OCI-LY7 (cell line): ENCODE results near the gene ATXN1. TPM values are rescaled to one million over a fixed set of nuclear protein-coding genes. Genes with fewer than 3 reads are reported as not detected.

Experiments
- BruUV-seq: library from RNA; stranded (reverse); fragments of 400-500 nt; replicated peaks from 2 replicates; lab custom pipeline; 2021; lab: Mats Ljungman, UMichigan
- CTCF ChIA-PET: fragments of 300-600 bp; sonication (Branson Sonifier 250); formaldehyde crosslinking; loops from one replicate; lab custom pipeline; 2022; ENCODE audit warnings: antibody characterized with exemption; ENCODE audit not compliant: unreplicated experiment; lab: Charles Lee
- POLR2A ChIA-PET: fragments of 300-600 bp; sonication (Branson Sonifier 250); formaldehyde crosslinking; loops from one replicate; lab custom pipeline; 2022; ENCODE audit warnings: antibody characterized with exemption; lab: Charles Lee
- DNase-seq: peaks from one replicate; pipeline ENCODE4 v3.0.0-alpha.2; 2015; ENCODE audit warnings: low spot score
- H2AFZ ChIP-seq: fragments of 200-600 bp; sonication (generic), shearing (Covaris generic); 2 replicates; pipeline ENCODE4 v1.6.1; 2014; ENCODE audit warnings: mild to moderate bottlenecking, antibody characterized with exemption, low read length, moderate library complexity
- H3K27ac ChIP-seq: fragments of 200-600 bp; sonication (generic); 2 replicates; pipeline ENCODE4 v1.5.1; 2014; ENCODE audit warnings: mixed run types, low read depth, mild to moderate bottlenecking, moderate library complexity, low read length, inconsistent platforms; ENCODE audit not compliant: poor library complexity, severe bottlenecking
- H3K36me3 ChIP-seq: fragments of 200-600 bp; sonication (generic); 2 replicates; pipeline ENCODE4 v1.6.1; 2014; ENCODE audit warnings: mild to moderate bottlenecking, antibody characterized with exemption, low read length, moderate library complexity, mixed read lengths; ENCODE audit not compliant: insufficient read depth
- H3K4me1 ChIP-seq: fragments of 200-600 bp; sonication (generic); 2 replicates; pipeline ENCODE4 v1.5.1; 2014; ENCODE audit warnings: mild to moderate bottlenecking, low read length; ENCODE audit not compliant: insufficient read depth, poor library complexity, severe bottlenecking
- H3K4me2 ChIP-seq: fragments of 200-600 bp; sonication (generic); 2 replicates; pipeline ENCODE4 v1.6.1; 2014; ENCODE audit warnings: mild to moderate bottlenecking, low read length
- H3K4me3 ChIP-seq: fragments of 200-600 bp; sonication (generic); 2 replicates; pipeline ENCODE4 v1.5.1; 2014; ENCODE audit warnings: mild to moderate bottlenecking, low read depth, low read length; ENCODE audit not compliant: poor library complexity, severe bottlenecking
- H3K79me2 ChIP-seq: fragments of 200-600 bp; sonication (generic); 2 replicates; pipeline ENCODE4 v1.6.1; 2016; ENCODE audit warnings: low read depth, mild to moderate bottlenecking, low read length, moderate library complexity, mixed read lengths; ENCODE audit not compliant: insufficient read depth
- H3K9me2 ChIP-seq: fragments of 200-600 bp; sonication (generic); 2 replicates; pipeline ENCODE4 v1.6.1; 2016; ENCODE audit warnings: mild to moderate bottlenecking, low read length, mixed read lengths; ENCODE audit not compliant: insufficient read depth
- H3K9me3 ChIP-seq: fragments of 200-600 bp; sonication (generic); 2 replicates; pipeline ENCODE4 v1.6.1; 2014; ENCODE audit warnings: mild to moderate bottlenecking, mixed run types, low read length, mixed read lengths
- H4K20me1 ChIP-seq: fragments of 200-600 bp; sonication (generic); 2 replicates; pipeline ENCODE4 v1.6.1; 2014; ENCODE audit warnings: mild to moderate bottlenecking, antibody characterized with exemption, low read length, moderate library complexity, mixed read lengths; ENCODE audit not compliant: insufficient read depth
- EZH2phosphoT487 ChIP-seq: fragments of 200-600 bp; sonication (generic); IDR thresholded peaks from 2 replicates; pipeline ENCODE4 v1.6.1; 2018; ENCODE audit warnings: low read depth, borderline replicate concordance, mild to moderate bottlenecking, mixed run types, antibody characterized with exemption, low read length, moderate library complexity, mixed read lengths
- intact Hi-C: fragments of 100-400 bp; cut with micrococcal nuclease; formaldehyde crosslinking; loops from one replicate; pipeline ENCODE4 v1.10.0; 2022; ENCODE audit not compliant: unreplicated experiment
- total RNA-seq, 2 experiments: library from RNA; depleted of rRNA in 1 of 2; stranded (reverse); fragments of >200 nt in 1 of 2; shearing (Covaris generic) in 1 of 2; gene quantifications; 2 replicates each; pipeline ENCODE4 v1.2.3, GENCODE V29; 2014 to 2022
- TF ChIP-seq, protein P1 (sequence below): fragments of 200-600 bp; sonication (generic); conservative IDR thresholded peaks from 2 replicates; pipeline ENCODE4 v1.5.1; 2014; ENCODE audit warnings: mild to moderate bottlenecking, antibody characterized with exemption, low read length, moderate library complexity, mixed read lengths

ATXN1 gene
- total RNA-seq, 2 experiments from 2014 or later = not detected

DNA sequence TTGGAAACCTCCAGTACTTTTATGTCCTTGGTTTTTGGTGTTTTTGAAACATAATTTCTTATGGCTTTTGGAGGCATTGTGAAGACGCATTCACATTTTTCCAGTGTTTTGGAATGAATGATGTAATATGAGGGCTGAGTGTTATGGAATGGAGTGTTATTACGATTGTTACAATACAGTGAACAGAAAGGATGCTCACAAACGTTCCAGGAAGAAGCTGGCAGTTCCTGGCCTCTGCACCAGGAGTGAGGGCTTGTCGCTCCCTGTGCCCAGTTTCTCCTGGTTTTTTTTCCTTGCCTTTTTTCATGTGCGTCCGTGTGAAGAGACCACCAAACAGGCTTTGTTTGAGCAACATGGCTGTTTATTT lies 502.6 kb downstream of the ATXN1 start:
- Histone ChIP-seq H3K36me3 (no peaks in the 10 kb centered on the region), H3K4me1 (no peaks in the 10 kb centered on the region), H4K20me1 (no peaks in the 10 kb centered on the region), H3K4me2 (no peak overlapping the region), H3K79me2 (no peaks in the 10 kb centered on the region), H3K4me3 (no peak overlapping the region), H2AFZ (no peak overlapping the region), H3K27ac (no peak overlapping the region), H3K9me2 (no peaks in the 10 kb centered on the region), H3K9me3 (no peaks in the 10 kb centered on the region)
- no peak for TF ChIP-seq EZH2phosphoT487
- TF ChIP-seq, protein P1, sequence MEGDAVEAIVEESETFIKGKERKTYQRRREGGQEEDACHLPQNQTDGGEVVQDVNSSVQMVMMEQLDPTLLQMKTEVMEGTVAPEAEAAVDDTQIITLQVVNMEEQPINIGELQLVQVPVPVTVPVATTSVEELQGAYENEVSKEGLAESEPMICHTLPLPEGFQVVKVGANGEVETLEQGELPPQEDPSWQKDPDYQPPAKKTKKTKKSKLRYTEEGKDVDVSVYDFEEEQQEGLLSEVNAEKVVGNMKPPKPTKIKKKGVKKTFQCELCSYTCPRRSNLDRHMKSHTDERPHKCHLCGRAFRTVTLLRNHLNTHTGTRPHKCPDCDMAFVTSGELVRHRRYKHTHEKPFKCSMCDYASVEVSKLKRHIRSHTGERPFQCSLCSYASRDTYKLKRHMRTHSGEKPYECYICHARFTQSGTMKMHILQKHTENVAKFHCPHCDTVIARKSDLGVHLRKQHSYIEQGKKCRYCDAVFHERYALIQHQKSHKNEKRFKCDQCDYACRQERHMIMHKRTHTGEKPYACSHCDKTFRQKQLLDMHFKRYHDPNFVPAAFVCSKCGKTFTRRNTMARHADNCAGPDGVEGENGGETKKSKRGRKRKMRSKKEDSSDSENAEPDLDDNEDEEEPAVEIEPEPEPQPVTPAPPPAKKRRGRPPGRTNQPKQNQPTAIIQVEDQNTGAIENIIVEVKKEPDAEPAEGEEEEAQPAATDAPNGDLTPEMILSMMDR = no peak
- ChIA-PET CTCF (no interaction called here), POLR2A (no interaction called here)
- no TSS peak for BruUV-seq
- no peak for DNase-seq
- intact Hi-C loops = no loop called here

DNA sequence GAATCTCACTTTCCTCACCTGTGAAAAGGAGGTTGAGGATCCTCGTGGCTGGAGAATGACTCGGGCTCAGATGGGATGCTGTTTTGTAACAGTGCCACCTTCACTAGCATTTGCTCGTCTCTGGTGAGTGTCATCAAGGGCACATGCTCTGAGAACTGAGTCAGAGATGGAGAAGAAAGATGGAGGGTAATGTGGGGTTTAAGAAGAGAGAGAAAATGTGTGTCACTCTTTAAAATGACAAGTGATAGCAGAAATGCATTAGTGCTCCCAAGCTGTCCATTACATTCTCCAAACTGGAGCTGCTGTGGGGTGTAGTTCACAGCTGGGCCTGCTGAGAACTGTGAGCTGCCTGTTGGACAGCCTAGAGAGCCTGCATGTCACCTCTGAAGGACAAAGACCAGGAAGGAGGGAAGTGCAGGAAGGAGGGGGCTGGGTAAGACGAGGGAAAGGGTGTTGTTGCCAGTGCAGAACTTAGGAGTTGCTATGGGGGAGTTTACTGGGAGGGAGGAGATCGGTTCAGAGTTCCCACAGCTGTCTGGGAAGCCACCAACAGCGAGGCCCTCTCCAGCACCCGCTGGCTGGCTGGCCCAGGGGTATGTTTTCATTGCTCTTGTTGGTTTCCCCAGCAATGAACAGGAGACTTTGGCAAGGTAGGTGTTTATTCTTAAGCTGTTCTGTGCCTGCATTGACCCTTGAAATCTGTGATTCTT lies 503.1 kb downstream of the ATXN1 start:
- no peak overlapping the region for H2AFZ ChIP-seq
- no peaks in the 10 kb centered on the region for H3K4me1 ChIP-seq
- no peak for DNase-seq
- no peaks in the 10 kb centered on the region for H3K9me2 ChIP-seq
- no peak for TF ChIP-seq EZH2phosphoT487
- TF ChIP-seq, protein P1 = no peak
- H3K9me3 ChIP-seq = no peaks in the 10 kb centered on the region
- no peaks in the 10 kb centered on the region for H3K79me2 ChIP-seq
- intact Hi-C loops = no loop called here
- BruUV-seq = no TSS peak
- POLR2A ChIA-PET = no interaction called here
- CTCF ChIA-PET = no interaction called here
- H3K36me3 ChIP-seq = no peaks in the 10 kb centered on the region
- H3K4me3 ChIP-seq = no peak overlapping the region
- no peaks in the 10 kb centered on the region for H4K20me1 ChIP-seq
- H3K4me2 ChIP-seq = no peak overlapping the region
- H3K27ac ChIP-seq = no peak overlapping the region

DNA sequence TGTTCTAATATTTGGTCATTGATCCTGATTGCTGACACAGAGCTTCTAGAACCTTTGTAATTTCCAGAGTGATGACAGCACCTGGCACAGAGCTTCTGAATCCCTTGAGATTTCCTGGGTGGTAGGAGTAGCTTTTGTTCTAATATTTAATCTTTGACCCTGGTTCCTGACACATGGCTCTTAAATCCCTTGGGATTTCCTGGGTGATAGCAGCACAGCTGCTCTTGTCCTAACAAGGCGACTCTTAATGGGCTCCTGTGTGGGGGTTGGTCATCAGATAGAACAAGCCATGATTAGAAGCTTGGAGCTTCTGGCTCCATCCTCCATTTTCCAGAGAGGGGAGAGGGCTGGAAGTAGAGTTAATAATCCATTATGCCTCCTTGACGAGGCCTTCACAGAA lies 504.5 kb downstream of the ATXN1 start:
- no peak overlapping the region for H3K4me2 ChIP-seq
- no peaks in the 10 kb centered on the region for H3K9me3 ChIP-seq
- H3K27ac ChIP-seq = no peak overlapping the region
- no peaks in the 10 kb centered on the region for H3K79me2 ChIP-seq
- POLR2A ChIA-PET = no interaction called here
- no TSS peak for BruUV-seq
- no peaks in the 10 kb centered on the region for H3K36me3 ChIP-seq
- H4K20me1 ChIP-seq = no peaks in the 10 kb centered on the region
- H3K4me3 ChIP-seq = no peak overlapping the region
- CTCF ChIA-PET = interaction anchor here (0.5 kb wide), 1 partner anchor 39 kb away, joined by 3 read pairs; no protein-coding TSS in a partner anchor
- no peak overlapping the region for H2AFZ ChIP-seq
- intact Hi-C loops = no loop called here
- TF ChIP-seq, protein P1 = no peak
- H3K9me2 ChIP-seq = no peaks in the 10 kb centered on the region
- no peak for DNase-seq
- H3K4me1 ChIP-seq = no peaks in the 10 kb centered on the region
